Body of pancreas (tissue), 4 donors: ENCODE data around the gene DGKG.

Experiments used
- POLR2A ChIP-seq, 3 donors: fragments of 450-650 bp; IDR thresholded peaks; one replicate each; pipeline ENCODE4 v1.6.1; 2016; ENCODE audit warnings: antibody characterized with exemption in 3 of 3, mild to moderate bottlenecking in 2 of 3
- TF ChIP-seq, protein P1 (sequence below), 7 experiments: fragments of 450-650 bp in 4 of 7; fragments of 200-600 bp in 3 of 7; sonication (generic) in 3 of 7; IDR thresholded peaks; one replicate each; pipeline ENCODE4 v1.5.1; 2016 to 2019; ENCODE audit warnings: antibody characterized with exemption in 7 of 7

GRCh38 chr3:186258968-186259367, 103.1 kb downstream of the DGKG start:
- TF ChIP-seq, protein P1, sequence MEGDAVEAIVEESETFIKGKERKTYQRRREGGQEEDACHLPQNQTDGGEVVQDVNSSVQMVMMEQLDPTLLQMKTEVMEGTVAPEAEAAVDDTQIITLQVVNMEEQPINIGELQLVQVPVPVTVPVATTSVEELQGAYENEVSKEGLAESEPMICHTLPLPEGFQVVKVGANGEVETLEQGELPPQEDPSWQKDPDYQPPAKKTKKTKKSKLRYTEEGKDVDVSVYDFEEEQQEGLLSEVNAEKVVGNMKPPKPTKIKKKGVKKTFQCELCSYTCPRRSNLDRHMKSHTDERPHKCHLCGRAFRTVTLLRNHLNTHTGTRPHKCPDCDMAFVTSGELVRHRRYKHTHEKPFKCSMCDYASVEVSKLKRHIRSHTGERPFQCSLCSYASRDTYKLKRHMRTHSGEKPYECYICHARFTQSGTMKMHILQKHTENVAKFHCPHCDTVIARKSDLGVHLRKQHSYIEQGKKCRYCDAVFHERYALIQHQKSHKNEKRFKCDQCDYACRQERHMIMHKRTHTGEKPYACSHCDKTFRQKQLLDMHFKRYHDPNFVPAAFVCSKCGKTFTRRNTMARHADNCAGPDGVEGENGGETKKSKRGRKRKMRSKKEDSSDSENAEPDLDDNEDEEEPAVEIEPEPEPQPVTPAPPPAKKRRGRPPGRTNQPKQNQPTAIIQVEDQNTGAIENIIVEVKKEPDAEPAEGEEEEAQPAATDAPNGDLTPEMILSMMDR (IDR thresholded peaks at IDR 0.05): no peak
- no peak for TF ChIP-seq POLR2A (IDR thresholded peaks at IDR 0.05)
